CD1c-positive myeloid dendritic cell (primary cell): ENCODE measurements around the gene CD96.

Experiments
- DNase-seq: peaks from one replicate; pipeline ENCODE4 v3.0.0-alpha.2; 2016; ENCODE audit errors: extremely low spot score

The CD96 gene

DNA sequence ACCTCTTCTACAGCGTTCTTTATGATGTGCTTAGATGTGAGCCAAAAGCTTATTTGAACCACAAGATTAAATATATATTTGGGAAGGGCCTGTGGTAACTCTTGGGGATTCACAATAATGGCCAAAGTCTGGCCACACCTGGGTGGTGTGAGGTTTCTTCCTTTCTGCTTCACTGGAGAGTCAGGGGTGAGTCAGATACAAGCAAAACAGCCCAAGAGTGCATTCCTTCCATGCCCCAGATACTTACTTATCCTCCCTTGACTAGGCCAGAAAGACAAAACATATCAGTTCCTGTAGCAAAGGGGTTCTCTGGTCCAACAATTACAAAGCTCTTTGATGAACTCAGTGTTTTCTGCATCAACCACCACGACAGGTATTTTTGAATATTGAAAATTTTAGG is 52.2 kb downstream of the CD96 start:
- DNase-seq = no peak

DNA sequence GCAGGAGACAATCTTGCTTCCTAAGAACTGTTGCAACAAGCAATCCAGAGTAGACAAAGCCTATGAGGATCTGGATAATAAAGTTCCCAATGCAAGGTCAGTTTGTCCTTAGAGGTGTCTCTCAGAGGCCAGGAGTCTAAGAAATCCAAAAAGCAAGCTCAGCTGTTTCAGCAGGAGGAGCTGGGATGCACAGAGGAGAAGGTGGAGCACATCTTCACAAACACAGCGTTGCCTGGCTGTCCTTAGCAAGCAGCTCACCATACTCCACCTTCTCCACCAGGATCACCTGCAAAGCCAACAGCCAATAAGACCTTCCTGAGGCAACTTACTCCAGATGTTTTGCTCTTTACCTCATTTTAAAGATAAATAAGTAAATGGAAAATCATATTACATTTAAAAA is 52.8 kb downstream of the CD96 start:
- DNase-seq = no peak

DNA sequence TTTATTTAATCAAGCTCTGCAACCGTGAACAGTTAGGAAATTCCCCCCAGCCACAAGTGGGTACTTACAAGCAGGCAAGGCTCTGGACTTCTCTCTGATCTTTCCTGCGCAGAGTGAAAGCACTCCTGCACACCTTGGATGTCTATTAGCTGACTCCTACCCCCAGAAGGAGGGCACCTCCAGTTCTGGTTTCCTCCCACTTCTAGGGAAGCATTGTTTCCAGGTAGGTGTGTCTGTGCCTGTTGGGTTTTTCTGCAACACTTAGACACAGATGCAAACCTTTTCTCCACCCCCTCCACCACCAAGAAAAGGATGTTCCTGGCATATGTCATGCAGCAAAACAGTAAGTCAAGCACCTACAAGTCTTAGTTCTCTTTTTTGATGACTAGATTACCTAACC is 53.2 kb downstream of the CD96 start, which contains the start of gene ZBED2:
Gene ZBED2, minus strand, starts transcription at position 115 of the 400 bp plus-strand sequence. CDS start 1,145 bp downstream, outside the sequence.
- DNase-seq = no peak

DNA sequence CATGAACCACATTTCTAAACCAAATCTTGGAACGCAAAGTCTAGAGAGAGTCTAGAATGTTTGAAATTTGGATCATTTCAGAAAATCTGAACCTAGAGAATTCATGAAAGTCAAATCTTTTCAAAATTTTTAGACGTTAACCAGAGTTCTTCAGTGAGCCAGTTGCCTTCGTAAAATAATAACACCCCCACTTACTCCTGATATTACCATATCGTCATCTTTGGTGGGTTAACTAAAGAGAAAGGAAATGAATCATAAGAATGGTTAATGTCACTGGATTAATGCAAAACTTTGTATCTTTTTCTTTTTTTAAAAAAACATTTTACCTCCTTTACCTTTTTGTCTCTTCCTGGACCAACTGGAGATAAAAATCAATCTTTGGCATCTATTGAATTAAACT is 54.3 kb downstream of the CD96 start:
- DNase-seq = no peak

DNA sequence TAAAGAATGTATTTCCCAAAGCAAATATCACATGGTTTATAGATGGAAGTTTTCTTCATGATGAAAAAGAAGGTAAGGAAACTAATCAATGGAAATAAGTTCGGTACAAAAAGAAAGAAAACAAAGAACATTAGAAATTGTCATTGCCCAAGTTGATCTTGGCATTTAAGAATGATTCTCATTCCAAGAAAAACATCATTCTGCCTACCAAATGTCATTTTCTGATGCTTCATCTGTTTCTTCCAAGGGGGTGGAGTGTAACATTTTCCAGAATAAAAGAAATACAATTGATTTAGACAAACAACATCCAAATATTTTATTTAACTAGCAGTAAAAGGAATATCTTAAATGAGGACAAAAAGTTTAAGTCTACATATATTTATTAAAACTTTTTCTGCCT is 56.1 kb downstream of the CD96 start:
- no peak for DNase-seq

DNA sequence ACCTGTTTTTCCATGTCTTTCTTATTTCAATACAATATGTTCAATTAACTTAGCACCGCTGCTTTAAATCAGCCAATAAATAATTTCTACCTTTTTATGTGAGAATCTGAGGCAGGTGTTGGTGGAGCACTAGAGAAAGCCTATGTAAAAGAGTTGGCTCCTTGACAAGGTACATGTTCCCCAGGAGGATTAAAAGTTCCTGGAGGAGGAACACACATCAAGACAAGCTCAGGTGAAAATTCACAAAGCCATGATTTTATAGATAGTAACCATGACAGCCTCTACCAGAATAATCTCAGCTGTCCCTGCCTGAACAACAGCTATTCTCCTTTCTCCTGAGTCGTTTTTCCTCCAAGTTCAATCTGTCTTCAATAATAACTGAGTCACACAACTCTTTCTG is 56.6 kb downstream of the CD96 start:
- DNase-seq = no peak

DNA sequence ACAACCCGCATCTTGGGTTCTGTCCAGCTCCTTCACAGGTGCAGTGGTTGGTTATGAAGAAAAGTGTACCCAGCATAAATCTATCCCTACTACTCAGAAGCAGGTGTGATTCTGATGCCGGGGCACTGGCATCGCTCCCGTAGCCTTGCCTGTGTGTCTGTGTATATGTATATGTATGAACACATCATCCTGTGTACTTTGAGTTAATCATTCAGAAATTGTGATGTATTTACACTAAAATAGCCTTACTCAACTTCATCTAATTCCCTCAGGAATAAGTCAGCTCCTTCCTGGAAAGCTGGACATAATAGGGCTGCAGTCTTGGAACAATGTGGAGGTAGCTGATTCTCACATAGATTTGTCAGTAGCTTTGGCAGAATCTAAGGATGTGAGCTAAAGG is 59.8 kb downstream of the CD96 start:
- DNase-seq = no peak

DNA sequence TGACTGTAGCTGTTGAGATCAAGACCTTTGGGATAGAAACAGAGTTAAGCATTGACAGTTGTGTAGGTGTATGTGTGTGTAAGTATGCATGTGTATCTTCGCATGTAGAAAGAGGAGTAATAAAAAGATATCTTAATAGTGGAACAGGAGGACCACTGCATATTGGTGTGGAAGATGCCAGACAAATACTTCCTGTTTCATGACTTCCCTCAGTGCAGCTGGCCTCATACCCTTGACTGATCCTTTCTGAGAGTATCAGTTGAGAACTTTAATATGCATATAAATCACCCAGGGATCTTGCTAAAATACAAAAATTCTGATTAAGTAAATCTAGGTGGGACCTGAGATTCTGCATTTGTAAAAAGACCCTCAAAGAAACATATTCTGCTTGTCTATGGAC is 61.7 kb downstream of the CD96 start:
- no peak for DNase-seq

DNA sequence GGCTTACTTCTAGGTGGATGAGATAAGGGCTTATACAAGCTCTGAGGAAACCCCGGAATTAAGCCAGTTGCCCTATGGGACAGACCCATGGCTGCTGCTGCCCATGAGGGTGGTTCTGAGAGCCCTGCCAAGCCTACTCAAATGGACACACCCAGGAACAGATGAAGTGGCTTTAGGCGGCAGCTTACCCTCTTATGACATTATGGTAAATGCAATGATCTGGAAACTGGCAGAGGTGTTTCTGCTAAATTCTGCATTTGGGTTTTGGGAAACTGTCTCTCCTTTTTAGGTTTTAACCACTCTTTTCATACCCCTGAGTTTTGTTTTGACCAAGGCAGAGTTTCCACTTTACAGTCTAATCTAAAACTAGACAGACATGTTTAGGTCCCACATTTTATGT is 62.1 kb downstream of the CD96 start:
- DNase-seq = no peak

DNA sequence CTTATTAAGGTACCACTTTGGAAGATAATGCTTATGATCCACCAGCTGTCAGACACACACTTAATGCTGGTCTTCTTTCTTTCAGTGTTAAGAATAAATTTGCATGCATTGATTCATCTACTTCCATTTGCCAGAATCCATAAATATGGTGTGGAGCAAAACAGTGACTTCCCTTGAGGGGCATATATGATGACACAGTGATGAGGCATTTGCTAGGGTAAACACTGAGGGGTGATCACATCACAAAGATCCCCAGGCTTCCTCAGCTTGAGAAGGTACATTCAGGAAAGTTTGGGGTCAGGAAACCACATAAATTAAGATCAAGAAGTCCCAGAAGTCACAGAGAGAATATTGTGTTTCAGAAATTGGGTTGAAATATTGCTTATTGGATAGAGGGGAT is 63.0 kb downstream of the CD96 start:
- no peak for DNase-seq

DNA sequence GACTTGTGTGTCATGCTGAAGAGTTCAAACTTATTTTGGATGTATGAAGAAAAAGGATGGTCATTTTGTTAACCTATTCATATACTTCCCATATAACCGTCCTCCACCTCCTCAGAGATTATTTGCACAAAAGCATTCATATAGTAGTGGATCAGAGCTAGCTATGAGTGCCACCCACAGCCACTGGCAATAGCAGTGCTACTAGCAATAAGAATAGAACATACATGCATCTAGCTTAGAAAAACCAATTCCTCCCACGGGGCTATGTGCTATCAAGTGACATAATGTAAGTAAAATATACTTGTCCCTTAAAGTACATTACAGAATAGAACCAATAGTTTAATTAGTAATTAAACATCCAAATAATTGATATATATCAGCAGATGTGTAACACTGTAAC is 63.5 kb downstream of the CD96 start:
- no peak for DNase-seq

DNA sequence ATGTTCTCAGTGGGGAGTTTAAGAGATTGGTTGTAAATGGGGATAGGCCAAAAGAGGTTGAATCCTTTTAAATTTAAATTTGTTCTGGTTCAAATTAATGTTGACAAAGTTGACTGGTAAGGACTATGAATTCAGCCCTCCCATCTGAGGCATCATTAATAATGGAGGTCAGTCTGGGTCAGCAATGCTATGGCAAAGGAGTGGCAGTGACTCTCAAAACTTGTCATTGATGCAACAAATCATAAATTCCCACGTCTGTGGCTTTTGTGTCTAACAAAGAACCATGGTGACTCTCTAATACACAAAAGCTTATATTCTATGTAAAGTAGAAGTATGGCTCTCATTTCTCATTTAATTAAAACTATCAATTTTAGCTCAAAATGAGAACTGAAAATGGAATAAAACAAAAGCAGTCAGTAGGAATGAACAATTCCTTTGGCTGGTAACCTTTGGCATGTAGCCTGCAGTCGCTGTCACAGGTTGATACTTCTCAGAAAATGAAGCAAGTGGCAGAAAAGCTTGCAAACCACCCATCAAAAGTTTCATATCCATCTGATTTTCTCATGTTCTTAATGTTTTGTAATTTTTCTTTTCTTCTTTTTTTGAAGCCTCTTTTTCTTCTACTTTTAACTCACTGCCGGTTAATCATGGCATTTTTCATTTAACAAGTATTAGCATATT is 65.4 kb downstream of the CD96 start:
- DNase-seq = no peak

DNA sequence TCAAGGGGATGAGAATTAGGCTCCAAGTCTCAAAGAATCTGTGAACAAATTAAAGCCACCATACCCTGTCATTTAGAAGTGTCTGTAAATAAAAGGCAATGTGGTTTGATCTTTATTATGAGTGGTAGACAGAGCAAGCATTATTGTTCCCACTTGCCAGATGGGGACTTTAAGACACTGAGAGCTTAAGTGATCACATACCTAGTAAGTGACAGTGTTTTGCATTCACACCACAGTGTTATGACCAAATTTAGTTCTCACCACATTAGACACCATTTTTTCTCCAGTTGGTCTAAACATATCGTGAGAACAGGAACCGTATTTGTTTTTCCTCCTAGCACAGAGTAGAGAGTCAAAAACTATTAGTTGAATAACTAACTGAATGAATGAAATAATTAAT is 66.4 kb downstream of the CD96 start:
- DNase-seq = no peak

DNA sequence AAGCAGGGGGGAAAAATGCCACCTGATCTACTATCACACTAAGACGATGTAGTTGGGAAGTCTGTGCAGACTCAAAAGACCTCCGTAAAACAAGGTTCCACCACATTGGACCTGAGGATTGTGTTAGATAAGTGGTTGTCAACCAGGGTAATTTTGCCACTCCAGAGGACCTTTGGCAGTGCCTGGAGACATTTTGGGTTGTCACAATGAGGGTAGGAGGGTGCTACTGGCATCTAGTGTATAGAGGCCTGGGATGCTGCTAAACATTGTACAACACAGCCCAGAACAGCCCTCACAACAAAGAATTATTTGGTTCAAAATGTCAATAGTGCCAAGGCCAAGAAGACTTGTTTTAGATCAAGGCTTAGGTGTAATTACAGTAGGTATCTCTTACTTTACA is 67.7 kb downstream of the CD96 start:
- no peak for DNase-seq

DNA sequence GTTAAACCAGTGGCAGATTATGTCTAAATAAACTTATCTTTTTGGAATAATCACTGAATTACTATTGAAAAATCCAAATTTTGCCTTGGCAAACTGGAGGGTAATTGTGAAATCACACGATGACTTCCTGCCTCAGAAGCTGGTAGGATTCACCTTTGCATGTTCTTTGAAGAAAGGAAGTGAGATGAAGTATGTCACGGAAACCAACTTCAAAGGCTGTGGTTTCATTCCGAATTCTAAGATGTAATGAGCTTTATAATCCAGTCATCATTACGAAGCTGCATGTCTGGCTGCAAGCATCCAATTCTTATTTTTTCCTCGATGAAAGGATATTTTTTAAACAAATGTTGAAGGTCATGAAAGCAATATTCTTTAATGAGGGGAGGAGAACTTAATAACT is 68.2 kb downstream of the CD96 start:
- peak; percentile 53 for DNase-seq

DNA sequence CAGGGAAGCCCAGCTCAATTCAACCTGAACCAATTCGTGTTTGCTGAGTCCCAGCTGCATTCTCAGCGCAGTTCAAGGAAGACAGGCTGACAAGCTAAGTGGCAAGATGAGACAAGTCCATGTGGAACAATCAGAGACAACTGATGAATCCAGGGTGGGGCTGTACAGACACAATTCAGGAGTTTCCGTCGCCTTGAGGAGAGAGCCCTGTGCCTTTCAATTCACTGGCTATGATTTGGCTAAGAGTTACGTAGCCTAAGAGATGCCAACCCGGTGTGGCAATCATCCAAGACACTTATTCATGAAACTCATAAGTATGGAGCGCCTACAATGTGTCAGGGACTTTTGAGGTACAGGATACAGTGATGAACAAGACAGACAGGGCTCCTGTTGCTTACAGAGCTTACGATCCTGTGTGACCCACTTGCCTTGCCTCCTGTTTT is 68.6 kb downstream of the CD96 start:
- DNase-seq = no peak

DNA sequence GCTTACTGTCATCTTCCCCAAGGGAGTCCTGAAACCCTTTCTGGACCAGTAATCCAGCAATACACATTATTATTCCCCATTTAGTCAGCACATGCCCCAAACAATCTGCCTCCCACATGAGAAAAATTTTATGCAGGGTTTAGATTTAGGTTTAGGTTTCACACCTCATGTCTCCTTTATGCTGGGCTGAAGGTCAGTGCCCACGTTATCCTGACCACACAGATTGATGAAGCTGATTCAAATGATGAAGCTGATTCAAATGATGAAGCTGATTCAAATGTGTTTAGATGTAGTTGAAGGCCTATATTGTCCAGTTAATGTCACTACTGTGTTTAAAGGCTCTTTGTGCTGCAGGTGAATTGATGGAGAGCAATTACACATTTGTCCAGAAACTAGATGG is 71.3 kb downstream of the CD96 start:
- no peak for DNase-seq

DNA sequence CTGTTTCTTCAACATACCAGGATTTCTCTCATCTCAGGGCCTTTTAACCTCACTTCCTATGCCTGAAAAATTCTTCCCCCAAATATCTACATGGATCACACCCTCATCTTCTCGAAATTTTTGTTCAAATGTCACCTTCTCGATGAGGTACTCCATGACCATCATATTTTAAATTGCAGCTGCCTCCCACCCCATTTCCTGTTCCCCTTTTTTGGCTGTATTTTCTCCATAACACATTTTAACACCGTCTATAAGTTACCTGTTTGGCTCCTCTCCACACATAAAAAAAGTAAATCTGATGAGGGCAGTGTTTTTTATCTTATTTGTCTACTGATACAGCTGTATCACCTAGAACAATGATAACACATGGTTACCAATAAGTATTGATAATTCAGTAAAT is 73.9 kb downstream of the CD96 start:
- DNase-seq = no peak

DNA sequence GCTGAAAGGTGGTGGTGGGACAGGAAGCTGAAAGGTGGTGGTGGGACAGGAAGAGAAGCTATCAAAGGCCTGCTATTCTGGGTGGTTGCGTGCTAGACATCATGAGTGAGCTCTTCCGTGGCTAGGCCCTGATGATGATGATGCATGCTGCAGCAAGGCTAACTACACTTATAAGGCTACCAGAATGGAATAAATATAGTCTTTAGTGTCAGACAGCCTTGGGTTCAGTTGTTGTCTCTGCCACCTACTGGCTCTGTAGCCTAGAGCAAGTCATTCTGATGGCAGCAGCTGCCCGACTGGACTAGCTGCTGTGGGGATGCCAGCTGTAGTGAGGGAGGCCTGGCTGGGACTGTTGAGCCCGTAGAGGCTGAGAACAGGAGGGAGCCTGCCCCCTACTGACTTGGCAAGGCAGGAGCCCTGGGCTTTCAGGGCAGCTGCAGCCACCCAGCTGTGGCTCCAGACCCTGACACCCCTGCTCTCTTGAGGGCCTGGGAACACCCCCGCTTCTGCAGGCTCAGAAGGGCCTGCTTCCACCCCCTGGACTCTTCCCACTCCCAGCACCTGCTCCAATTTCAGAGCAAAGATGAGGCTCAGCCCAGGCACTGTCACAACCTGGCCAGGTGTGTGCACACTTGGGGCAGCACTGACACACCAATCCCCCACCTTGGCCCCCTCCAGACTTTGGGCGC is 74.6 kb downstream of the CD96 start:
- no peak for DNase-seq

DNA sequence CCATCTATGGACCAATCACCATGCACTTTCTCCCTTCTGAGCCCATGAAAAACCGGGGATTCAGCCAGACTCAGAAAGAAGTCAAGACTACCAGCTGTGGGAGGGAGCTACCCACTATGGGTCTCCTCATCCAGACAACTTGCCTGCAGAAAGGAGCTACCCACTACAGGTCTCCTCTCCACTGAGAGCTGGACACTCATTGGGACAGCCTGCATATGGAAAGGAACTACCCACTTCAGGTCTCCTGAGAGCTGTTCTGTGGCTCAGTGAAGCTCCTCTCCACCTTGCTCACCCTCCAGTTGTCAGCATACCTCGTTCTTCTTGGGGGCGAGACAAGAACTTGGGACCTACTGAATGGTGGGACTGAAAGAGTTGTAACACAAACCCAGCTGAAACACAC is 75.4 kb downstream of the CD96 start:
- DNase-seq = no peak

DNA sequence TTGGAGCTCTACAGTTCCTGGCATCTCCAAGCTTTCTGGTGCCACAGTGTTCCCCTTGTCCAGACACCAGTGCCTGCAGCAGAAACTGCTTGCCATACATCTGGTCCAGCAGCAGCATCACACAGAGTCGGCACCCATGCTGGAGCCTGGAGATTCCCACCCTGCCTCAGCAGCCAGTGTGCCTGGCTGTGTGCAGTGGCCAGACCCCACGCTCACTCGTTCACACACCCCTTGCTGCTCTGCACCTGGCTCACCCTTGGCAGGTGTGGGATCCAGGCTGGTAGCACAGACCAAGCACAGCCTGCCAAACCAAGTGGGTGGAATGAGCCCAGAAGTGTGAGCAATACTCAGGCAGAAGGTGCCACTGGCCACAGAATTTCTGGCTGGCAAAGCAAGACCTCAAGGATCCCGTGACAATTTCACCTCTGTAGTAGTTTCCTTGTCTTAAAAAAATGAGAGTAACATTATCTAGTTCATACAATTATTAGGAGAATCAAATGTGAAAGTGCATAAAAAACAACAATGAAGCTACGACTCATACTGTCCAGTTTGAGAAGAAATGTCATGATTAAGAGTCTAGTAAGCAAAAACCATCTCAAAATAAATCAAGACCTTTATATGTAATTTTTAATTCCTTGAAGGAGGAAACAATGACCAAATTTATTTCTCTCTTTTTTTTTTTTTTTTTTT is 76.1 kb downstream of the CD96 start:
- DNase-seq = no peak

DNA sequence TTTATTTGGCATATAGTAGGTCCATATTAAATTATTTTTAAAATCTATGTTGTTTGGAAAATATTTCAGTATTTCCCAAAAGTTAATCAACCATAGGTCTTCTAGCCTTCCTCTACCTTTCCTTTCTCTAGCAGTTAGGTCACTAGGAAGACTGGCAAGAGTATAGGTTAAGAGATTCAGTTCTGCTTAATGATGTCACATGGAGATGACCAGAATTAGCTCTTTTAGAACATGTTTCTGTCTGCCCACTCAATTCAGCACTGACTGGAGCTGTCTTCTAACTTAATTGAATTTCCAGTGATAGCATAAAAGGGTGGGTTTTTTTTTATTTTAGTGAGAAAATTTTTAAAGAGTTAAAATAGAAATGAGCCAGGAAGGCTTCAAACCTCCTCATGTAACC is 76.9 kb downstream of the CD96 start:
- DNase-seq = no peak

DNA sequence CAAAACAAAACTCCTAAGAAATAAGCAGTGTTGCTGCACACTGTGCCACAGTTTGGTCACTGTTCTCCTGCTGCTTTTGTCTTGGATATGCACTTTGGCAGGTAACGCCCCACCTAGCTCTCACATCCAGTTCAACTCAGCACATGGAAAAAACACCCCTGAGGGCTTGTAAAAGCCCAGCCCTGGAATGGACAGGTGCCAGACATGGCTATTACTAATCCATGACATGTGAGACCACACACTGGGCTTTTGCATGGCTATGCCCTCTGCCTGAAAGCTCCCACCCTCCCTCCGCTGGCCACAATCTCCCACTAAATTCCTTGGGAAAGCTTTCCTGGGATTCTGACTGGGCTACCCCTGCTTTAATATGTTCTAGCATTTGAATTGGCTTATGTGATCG is 77.8 kb downstream of the CD96 start:
- no peak for DNase-seq
